ENCODE results near the gene ZNF267. TPM values are rescaled to one million over a fixed set of nuclear protein-coding genes. Genes with fewer than 3 reads are reported as not detected.
"Not testable (repeated sequence)": the region's sequence is repeated elsewhere in the genome, so short reads cannot be mapped to it uniquely, and the experiment has no call there.

The ZNF267 gene
- total RNA-seq, 2 donors from 2014 or later, result 81.5 to 89.9 TPM

DNA sequence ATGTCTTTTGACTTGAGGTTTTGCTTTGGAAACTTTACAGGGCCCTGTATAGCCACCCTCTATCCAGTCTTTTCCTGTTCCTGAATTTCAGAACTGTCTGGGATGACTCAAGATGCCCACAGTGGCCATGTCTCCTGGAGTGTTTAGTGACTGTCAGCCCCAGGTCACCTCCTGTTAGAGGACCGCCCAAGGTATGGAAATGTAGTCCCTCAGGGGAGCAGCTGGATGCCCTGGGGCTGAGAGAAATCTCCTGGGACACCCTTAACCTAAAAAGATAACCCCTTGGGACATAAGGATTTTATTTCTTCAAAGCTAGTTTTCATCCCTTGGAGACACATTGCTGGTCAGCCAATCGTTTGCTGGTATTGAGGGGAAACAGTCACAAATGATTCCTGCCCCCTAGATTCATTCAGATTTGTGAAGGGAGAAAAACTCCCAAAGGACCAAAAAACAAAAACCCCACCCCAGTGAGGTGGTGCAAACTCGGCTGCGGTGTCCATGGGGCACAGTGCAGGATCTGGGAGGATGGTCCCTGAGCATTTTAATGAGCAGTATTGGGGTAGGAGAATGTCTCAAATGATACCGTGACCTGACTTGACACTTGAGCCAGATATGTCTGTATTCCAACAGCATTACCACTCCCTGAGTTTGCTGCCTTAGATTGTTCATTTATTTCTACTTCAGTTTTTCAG, 1.7 kb downstream of the ZNF267 start:
- DNase-seq (ENCODE audit: low spot score in 2 of 2) (peak in 1 of 2 donors; percentile 46), ATAC-seq (peak in 1 of 2 donors; percentile 43)
- H3K9me3 Mint-ChIP-seq, result peaks cover 4 to 10% of the 10 kb centered on the region in 2 donors
- peak overlapping the region; percentile 100 for H3K27ac Mint-ChIP-seq
- peaks cover 49 to 67% of the 10 kb centered on the region in 2 donors for H3K36me3 Mint-ChIP-seq

DNA sequence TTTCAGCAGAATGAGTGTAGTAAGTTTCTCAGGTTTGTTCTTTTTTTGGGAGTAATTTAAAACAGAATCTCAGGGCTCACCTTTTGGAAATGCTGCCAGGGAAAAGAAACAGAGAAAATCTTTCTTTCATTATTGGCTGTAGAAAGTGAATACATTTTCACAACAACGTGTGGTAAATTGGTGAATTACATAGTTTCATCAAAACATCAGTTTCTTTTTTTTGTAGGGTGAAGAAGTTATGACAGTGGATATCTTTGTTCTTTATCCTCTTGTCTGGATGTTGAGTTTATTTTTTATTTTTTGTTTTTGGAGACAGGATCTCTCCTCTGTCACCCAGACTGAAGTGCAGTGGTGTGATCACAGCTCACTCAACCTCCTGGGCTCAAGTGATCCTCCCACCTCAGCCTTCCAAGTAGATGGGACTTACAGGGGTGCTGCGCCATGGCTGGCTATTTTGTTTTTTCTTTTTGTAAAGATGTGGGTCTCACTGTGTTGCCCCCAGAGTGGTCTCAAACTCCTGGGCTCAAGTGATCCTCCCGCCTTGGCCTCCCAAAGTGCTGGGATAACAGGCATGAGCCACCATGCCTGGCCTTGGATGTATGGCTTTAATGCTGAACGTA, 2.4 kb downstream of the ZNF267 start:
- H3K27ac Mint-ChIP-seq, result peak overlapping the region; percentile 100

DNA sequence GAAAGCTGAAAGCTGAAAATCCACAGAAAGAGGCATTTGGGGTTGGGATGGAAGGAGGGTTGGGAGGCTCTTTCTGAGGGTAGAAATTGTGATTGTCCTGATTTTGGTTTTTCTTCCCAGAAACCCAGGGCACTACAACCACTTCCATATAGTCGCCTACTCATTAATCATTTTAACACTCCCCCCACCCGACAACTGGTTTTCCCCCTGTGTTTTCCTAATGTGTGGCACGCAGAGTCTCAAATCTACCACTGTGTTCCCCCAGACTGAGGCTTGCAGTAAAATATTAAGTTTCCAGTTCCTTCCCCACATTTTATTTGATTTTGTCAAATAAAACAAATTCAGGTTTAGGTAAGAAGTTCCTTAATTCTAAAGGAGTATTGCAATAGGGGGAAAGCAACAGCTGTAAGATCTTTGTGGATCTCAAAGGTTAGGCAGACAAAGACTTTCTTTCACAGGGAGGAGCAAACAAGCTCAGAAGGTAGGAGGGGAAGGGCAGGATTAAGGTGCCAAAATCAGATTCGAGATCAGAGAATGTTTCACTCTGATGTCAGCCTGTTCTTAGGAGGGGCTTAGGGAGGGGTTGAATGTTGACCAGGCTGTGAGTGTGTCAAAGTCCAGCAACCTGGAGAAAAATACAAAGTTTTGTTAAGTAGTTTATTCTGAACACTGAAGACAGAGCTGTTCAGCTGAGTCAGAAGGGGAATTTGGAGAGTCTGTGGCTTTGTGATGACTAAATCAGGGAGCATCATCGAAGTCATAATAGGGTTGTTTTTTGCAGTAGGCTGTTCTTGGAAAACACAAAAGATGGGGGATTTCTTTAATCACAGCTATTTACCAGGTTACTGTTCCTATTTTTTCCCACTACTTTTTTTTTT, 3.6 kb downstream of the ZNF267 start:
- H3K36me3 Mint-ChIP-seq, result peaks cover 55 to 76% of the 10 kb centered on the region in 2 donors
- peaks cover 0 to 4% of the 10 kb centered on the region in 2 donors for H3K9me3 Mint-ChIP-seq
- DNase-seq (ENCODE audit: low spot score in 2 of 2) (peak in 1 of 2 donors; percentile 58), ATAC-seq (peak; percentile 59 to 72)
- H3K27ac Mint-ChIP-seq, result peak overlapping the region; percentile 100

More for the DNA sequence above, 2.4 kb downstream of the ZNF267 start:
- Mint-ChIP-seq H3K9me3 (peaks cover 0 to 4% of the 10 kb centered on the region in 2 donors), H3K36me3 (peaks cover 55 to 67% of the 10 kb centered on the region in 2 donors)
- peak in 1 of 2 donors; percentile 0 for ATAC-seq
- DNase-seq (ENCODE audit: low spot score in 2 of 2), result no peak

DNA sequence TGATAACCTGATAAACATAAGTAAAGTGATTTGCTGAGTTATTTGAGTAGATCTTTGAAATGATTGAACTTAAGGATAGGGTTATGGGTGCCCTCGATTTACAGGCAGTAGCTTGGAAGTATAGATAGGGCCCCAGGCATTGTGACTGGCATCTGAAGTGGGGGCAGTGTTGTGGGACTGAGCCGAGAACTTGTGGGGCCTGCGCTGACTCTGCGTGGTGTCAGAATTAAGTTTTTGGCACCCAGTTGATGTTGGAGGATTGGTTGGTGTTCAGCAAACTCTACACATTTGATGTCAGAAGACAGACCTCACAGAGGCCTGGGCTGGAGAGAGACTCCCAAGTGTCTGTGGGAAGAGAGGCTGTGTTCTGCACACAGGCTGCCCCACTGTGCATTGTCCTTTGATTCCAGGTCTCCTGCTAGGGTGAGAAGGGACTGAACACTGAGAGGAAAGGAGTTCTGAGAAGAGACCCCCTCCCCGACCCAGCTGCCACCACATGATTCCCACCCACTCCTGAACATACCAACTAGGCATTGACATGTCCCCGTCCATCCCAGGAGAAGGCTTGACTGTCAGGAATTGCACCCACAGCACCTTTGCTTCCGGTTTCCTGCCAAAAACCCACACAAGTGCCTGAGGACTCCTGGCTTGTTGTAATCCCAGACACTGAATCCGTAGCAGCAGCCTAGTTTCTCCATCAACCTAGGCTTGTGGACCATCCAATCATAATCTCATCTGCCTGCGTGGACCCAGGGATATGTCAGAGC, 4.5 kb downstream of the ZNF267 start:
- Mint-ChIP-seq H3K36me3 (peaks cover 55 to 82% of the 10 kb centered on the region in 2 donors), H3K27ac (peak overlapping the region; percentile 100), H3K9me3 (peaks cover 0 to 4% of the 10 kb centered on the region in 2 donors)
- DNase-seq (ENCODE audit: low spot score in 2 of 2) (no peak), ATAC-seq (peak in 1 of 2 donors; percentile 10)

DNA sequence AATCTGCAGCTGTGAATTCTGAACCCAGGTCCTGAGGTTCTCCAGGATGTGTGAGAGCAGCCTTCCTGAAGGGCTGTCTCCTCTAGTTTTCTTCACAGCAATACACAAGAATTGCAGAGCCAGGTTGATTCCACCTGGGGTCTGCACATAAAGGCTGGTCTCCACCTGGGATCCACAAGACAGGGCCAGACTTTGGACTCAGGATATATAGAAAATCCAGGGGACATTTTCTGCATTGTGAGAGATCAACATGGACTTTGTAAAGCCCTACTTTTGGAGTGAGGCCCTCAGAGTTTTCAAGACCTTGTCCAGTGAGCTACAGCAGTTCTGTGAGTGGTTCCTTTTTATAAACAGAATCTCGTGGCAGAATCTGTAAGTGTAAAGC, 6.3 kb downstream of the ZNF267 start:
- peaks cover 46 to 82% of the 10 kb centered on the region in 2 donors for H3K36me3 Mint-ChIP-seq
- ATAC-seq (no peak), DNase-seq (ENCODE audit: low spot score in 2 of 2) (no peak)
- H3K9me3 Mint-ChIP-seq, result peaks cover 0 to 4% of the 10 kb centered on the region in 2 donors
- peak overlapping the region; percentile 100 for H3K27ac Mint-ChIP-seq

DNA sequence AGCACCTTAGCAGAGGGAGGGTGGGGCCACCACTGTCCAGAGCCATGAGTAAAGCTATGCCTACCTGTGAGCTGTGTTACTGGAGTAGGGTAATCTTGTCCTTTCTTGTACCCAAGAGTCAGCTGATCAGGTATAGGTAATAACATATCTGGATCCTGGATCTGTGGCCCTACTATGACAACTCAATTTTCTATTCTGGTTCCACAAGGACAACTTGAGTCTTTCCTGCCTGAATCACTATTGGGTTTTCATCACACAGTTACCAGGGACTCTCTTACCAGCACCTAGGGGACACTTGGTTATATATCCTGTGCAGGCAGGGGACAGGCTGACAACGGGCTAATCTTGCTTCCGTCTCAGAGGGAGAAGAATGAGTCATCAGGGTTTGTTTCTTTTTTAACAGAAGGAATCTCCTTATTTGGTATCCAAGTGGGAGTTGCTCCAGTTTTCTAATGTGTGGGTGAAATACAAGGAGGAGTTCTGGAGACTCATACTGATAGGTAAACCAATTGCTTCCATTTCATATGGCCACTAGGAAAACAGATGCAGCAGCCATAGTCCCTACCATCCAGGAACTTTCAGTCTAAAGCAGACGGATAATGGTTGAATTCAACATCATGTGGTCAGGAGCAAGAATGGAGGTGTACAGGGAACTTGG, 6.8 kb downstream of the ZNF267 start:
- peaks cover 0 to 4% of the 10 kb centered on the region in 2 donors for H3K9me3 Mint-ChIP-seq
- H3K36me3 Mint-ChIP-seq, result peaks cover 46 to 82% of the 10 kb centered on the region in 2 donors
- peak overlapping the region; percentile 100 for H3K27ac Mint-ChIP-seq
- DNase-seq (ENCODE audit: low spot score in 2 of 2) (peak; percentile 59 to 71), ATAC-seq (peak; percentile 70 to 84)

DNA sequence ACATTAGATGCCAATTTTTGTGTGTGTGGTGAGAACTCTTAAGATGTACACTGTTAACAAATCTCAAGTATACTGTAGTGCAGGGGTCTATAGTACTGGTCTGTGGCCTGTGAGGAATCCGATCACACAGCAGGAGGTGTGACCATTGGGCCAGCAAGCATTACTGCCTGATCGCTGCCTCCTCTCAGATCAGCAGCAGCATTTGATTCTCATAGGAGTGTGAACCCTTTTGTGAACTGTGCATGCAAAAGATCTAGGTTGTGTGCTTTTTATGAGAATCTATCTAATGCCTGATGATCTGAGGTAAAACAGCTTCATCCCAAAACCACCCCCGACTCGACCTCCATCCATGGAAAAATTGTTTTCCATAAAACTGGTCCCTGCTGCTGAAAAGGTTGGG, 12.6 kb downstream of the ZNF267 start:
- Mint-ChIP-seq H3K27ac (peak overlapping the region in 1 of 2 donors; percentile 77), H3K36me3 (peaks cover 40 to 89% of the 10 kb centered on the region in 2 donors)

DNA sequence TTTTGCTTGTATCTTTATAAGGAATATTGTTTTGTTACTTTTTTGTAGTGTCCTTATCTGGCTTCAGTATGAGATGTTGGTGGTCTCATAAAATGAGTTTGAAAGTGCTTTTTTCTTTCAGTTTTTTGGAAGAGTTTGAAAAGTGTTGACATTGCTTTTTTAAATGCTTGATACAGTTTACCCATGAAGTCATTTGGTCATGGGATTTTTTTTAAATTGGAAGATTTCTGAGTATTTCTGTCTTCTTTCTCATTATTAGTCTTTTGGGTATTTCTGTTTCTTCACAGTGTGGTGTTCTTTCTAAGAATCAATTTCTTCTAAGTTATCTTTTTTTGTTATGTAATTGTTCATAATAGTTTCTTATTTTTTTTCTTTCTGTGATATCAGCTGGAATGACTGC, 15.1 kb downstream of the ZNF267 start:
- peak in 1 of 2 donors; percentile 81 for ATAC-seq
- peaks cover 6 to 23% of the 10 kb centered on the region in 2 donors for H3K9me3 Mint-ChIP-seq

More for the DNA sequence above, 12.6 kb downstream of the ZNF267 start:
- no peak for ATAC-seq
- no peak for DNase-seq (ENCODE audit: low spot score in 2 of 2)
- peaks cover 6 to 13% of the 10 kb centered on the region in 2 donors for H3K9me3 Mint-ChIP-seq

DNA sequence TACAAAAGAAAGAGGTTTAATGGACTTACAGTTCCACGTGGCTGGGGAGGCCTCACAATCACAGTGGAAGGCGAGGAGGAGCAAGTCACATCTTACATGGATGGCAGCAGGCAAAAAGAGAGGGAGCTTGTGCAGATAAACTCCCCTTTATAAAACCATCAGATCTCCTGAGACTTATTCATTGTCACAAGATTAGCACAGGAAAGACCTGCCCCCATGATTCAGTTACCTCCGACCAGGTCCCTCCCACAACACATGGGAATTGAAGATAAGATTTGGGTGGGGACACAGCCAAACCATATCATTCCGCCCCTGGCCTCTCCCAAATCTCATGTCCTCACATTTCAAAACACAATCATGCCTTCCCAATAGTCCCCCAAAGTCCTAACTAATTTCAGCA, 18.5 kb downstream of the ZNF267 start:
- ATAC-seq; DNase-seq (ENCODE audit: low spot score in 2 of 2): not testable (repeated sequence)
- Mint-ChIP-seq H3K36me3 (peaks cover 90 to 99% of the 10 kb centered on the region in 2 donors), H3K27ac (peak overlapping the region; percentile 43 to 93), H3K9me3 (peaks cover 6 to 43% of the 10 kb centered on the region in 2 donors)

More for the DNA sequence above, 15.1 kb downstream of the ZNF267 start:
- DNase-seq (ENCODE audit: low spot score in 2 of 2), result no peak
- H3K27ac Mint-ChIP-seq, result peak overlapping the region; percentile 77 to 87
- H3K36me3 Mint-ChIP-seq, result peaks cover 65 to 97% of the 10 kb centered on the region in 2 donors

DNA sequence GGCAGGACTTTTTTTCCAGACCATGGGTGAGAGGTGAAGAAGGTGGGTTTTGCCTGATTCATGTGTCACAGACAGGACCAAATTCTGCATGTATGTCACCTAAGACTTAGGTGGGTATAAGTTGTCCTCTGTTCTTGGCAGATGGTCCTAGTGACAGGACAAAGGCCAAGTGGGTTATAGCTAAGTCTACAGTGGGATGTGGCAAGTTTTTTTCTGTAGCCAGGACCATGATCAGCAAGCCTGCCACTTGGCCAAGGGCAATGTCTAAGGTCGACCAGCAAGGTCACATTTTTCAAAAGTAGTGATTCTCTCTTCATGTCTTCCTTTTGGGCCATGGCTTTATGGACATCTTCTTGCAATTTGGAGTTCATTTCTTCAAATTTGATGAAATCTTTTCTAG, 20.2 kb downstream of the ZNF267 start:
- ATAC-seq, result no peak
- Mint-ChIP-seq H3K36me3 (peaks cover 87 to 99% of the 10 kb centered on the region in 2 donors), H3K9me3 (peaks cover 6 to 51% of the 10 kb centered on the region in 2 donors), H3K27ac (peak overlapping the region in 1 of 2 donors; percentile 55)
- no peak for DNase-seq (ENCODE audit: low spot score in 2 of 2)

DNA sequence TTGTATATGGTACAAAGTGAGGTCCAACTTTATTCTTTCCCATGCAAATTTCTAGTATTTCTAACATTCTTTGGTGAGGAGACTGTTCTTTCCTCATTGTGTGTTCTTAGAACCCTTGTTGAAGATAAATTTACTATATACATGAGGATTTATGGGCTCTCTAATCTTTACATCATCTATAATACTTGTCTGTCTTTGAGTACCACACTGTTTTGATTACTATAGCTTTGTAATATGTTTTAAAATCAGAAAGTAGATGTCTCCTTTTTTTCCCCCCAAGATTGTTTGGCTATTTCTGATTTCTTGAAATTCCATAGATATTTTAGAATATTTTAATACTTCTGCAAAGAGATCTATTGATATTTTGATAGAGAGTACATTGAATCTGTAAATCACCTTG, 23.7 kb downstream of the ZNF267 start:
- ATAC-seq (no peak), DNase-seq (ENCODE audit: low spot score in 2 of 2) (no peak)
- Mint-ChIP-seq H3K36me3 (peaks cover 78 to 88% of the 10 kb centered on the region in 2 donors), H3K9me3 (peaks cover 4 to 41% of the 10 kb centered on the region in 2 donors), H3K27ac (no peak overlapping the region)

DNA sequence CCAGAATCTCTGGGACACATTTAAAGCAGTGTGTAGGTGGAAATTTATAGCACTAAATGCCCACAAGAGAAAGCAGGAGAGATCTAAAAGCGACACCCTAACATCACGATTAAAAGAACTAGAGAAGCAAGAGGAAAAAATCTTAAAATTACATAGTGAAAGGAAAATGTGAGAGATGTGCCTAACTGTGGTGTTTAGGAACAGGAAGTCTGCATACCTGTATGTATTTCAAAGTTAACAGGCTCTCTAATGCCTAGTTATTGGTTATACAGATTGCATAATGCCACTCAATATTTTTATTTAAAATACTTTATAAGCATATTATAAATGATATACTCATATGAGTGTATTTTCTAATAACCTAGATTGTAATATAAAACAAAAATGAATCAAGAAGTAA, 25.9 kb downstream of the ZNF267 start:
- ATAC-seq, result peak in 1 of 2 donors; percentile 61
- Mint-ChIP-seq H3K9me3 (peaks cover 16 to 46% of the 10 kb centered on the region in 2 donors), H3K27ac (peak overlapping the region; percentile 28 to 39)

DNA sequence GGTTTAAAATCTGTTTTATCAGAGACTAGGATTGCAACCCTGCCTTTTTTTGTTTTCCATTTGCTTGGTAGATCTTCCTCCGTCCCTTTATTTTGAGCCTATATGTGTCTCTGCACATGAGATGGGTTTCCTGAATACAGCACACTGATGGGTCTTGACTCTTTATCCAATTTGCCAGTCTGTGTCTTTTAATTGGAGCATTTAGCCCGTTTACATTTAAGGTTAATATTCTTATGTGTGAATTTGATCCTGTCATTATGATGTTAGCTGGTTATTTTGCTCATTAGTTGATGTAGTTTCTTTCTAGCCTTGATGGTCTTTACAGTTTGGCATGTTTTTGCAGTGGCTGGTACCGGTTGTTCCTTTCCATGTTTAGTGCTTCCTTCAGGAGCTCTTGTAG, 31.0 kb downstream of the ZNF267 start:
- H3K36me3 Mint-ChIP-seq, result peaks cover 78 to 83% of the 10 kb centered on the region in 2 donors
- not testable (repeated sequence) for ATAC-seq; DNase-seq (ENCODE audit: low spot score in 2 of 2)
- peaks cover 37 to 45% of the 10 kb centered on the region in 2 donors for H3K9me3 Mint-ChIP-seq
- peak overlapping the region in 1 of 2 donors; percentile 68 for H3K27ac Mint-ChIP-seq

More for the DNA sequence above, 25.9 kb downstream of the ZNF267 start:
- DNase-seq (ENCODE audit: low spot score in 2 of 2), result no peak
- peaks cover 76 to 85% of the 10 kb centered on the region in 2 donors for H3K36me3 Mint-ChIP-seq

DNA sequence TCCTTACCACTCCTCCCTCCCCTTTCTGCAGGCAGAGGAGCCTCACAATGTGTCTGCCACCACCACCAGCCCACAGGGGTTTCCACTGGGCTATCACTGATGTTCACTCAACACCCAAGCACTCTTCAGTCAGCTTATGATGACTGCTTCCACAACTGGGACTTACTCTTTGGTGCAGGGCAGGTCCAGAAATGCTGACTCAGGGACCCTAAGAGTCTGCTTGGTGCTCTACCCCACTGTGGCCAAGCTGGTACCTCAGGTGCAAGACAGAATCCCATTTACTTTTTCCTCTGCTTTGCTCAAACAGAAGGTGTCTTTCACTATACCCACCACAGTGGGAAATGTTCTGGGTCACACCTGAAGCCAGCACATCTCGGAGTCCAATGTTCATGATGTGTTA, 40.1 kb downstream of the ZNF267 start:
- ATAC-seq (no peak), DNase-seq (ENCODE audit: low spot score in 2 of 2) (no peak)
- H3K9me3 Mint-ChIP-seq, result peaks cover 61 to 65% of the 10 kb centered on the region in 2 donors
- no peak overlapping the region for H3K27ac Mint-ChIP-seq
- peaks cover 90 to 100% of the 10 kb centered on the region in 2 donors for H3K36me3 Mint-ChIP-seq

DNA sequence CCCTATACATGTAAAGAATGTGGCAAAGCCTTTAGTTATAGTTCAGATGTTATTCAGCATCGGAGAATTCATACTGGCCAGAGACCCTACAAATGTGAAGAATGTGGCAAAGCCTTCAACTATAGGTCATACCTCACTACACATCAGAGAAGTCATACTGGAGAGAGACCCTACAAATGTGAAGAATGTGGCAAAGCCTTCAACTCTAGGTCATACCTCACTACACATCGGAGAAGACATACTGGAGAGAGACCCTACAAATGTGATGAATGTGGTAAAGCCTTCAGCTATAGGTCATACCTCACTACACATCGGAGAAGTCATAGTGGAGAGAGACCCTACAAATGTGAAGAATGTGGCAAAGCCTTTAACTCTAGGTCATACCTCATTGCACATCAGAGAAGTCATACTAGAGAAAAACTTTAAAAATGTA, 42.5 kb downstream of the ZNF267 start:
- Mint-ChIP-seq H3K36me3 (peaks cover 84 to 100% of the 10 kb centered on the region in 2 donors), H3K9me3 (peaks cover 54 to 59% of the 10 kb centered on the region in 2 donors), H3K27ac (peak overlapping the region in 1 of 2 donors; percentile 61)
- DNase-seq (ENCODE audit: low spot score in 2 of 2) (no peak), ATAC-seq (peak in 1 of 2 donors; percentile 41)
